Pancreas (tissue), 10 donors: ENCODE measurements around the gene ZNF695. TPM values are rescaled to one million over a fixed set of nuclear protein-coding genes. Genes with fewer than 3 reads are reported as not detected.

Experiments used
- ATAC-seq, 4 donors: fragments of 200-7000 bp; cut with Tn5 transposase; one replicate each; pipeline versions ENCODE4 v1.8.0 to v1.9.1; 2020; ENCODE audit warnings: mild to moderate bottlenecking in 4 of 4, moderate library complexity in 4 of 4
- DNase-seq, 6 donors: peaks; one replicate each; pipeline ENCODE4 v3.0.0-alpha.2; 2020
- FAIRE-seq: peaks from 2 replicates; lab custom pipeline; 2012; peaks lifted over from hg19 to GRCh38; lab: Jason Lieb, UNC
- H3K27ac ChIP-seq, 4 donors: fragments of 200-600 bp; sonication (generic); 1 replicate in 3 of 4; 2 replicates in 1 of 4; pipeline versions ENCODE4 v1.5.0 to v1.8.0; 2020
- H3K27me3 ChIP-seq, 4 donors: fragments of 200-600 bp; one replicate each; pipeline ENCODE4 v1.8.0; 2021
- H3K36me3 ChIP-seq, 3 donors: fragments of 200-600 bp; sonication (generic) in 1 of 3; one replicate each; pipeline versions ENCODE4 v1.5.0 to v1.8.0; 2020 to 2021
- H3K4me1 ChIP-seq, 3 donors: fragments of 200-600 bp; one replicate each; pipeline ENCODE4 v1.8.0; 2021
- H3K4me3 ChIP-seq, 4 donors: fragments of 200-600 bp; sonication (generic) in 2 of 4; one replicate each; pipeline versions ENCODE4 v1.5.0 to v1.8.0; 2020 to 2021
- H3K9me3 ChIP-seq, 4 donors: fragments of 200-600 bp; one replicate each; pipeline ENCODE4 v1.8.0; 2021
- WGBS, 2 donors: extraction: QIAGEN DNeasy Blood & Tissue Kit; methylation state at CpG; one replicate each; pipeline ENCODE4 v1.1.7; 2013; 5-methylcytosine and 5-hydroxymethylcytosine counted together
- intact Hi-C, 3 donors: fragments of 100-400 bp; cut with DNase I; formaldehyde crosslinking; loops; one replicate each; pipeline versions ENCODE4 v1.11.1 to v1.14.2; 2022
- polyA plus RNA-seq, 2 donors: library from polyadenylated mRNA; stranded (reverse); fragments of 200-250 nt; gene quantifications; one replicate each; pipeline ENCODE4 v1.2.3, GENCODE V29; 2013
- total RNA-seq, 6 donors: library from RNA; stranded (reverse); fragmentation: NEBNext Ultra II Directional in 4 of 6; extraction: Animal tissue kit (Norgen Biotek cat#: 25700) in 4 of 6; gene quantifications; one replicate each; pipeline versions ENCODE4 v1.2.1 to v1.2.4, GENCODE V29; 2021 to 2023
- TF ChIP-seq, protein P1 (sequence below), 4 donors: fragments of 200-600 bp; sonication (generic) in 3 of 4; IDR thresholded peaks; one replicate each; pipeline versions ENCODE4 v1.5.0 to v1.8.0; 2021; ENCODE audit warnings: antibody characterized with exemption in 4 of 4
- donor health status: healthy with polysubstance abuse.
- donor health status: DM: no; HTN: no; CAD: no; lungs with moderate emphysema.
- donor health status: DM: no; HTN: no; CAD: no.
- donor health status: control.
- donor health status: control.
- donor health status: Bipolar disorder and iron deficiency.
- donor health status: DM: yes; HTN: yes; CAD: no.
- donor health status: DM: no; HTN: no; CAD: no.
- donor health status: DM: no; HTN: no; CAD: no.
- donor health status: DM: yes; HTN: yes; CAD: no.

The ZNF695 gene
- total RNA-seq: under 1 TPM in 3 of 6 donors, not detected in 3; 0.06 to 0.62 (median 0.06) TPM
- not detected for polyA plus RNA-seq

DNA sequence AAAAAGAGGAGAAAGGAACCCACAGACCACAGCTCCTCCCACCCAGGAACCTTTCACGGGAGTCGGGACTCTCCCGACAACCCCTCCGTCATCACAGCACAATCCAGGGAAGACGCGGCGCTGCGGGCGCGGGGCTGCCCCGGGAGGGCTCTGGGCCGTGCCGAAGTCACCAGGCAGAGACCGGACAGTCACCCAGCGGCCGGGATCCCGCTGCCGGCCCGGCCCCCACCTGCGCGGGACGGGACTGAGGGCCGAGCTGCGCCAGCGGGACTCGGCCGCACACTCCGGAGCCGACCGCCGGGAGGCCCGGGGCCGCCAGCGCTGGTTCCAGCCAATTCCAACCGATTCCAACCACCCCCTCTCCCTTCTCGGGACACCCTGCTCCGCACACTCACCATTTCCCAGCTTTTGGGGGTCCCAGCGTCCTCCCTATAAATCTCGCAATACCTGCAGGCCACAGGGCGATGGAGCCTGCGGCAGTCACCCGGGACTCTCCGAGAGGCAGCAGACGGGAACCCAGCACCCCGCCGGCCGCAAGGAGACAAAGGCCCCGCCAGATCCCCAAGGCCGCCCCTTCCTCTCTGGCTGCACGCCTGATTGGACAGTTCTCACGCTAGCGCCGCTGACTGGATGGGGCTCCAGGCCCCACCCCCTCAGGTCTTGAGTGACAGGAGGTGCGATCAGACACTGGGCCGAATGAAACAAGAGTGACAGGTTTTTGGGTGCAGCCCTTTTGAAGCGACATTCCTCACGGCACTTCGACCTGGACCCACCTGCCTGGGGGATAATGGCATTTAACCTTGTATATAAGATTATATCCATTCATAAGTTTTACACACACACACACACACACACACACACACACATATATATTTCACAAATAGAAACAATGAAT, at the start of gene ZNF695:
ZNF695 (minus strand) TSS at position 547 of the 895 bp plus-strand sequence; CDS start at position 398, 149 bp downstream.
- Histone ChIP-seq H3K9me3 (no peaks in the 10 kb centered on the region), H3K4me1 (no peaks in the 10 kb centered on the region), H3K4me3 (peak within 1 kb of the TSS; percentile 31 to 51 (median 45)), H3K36me3 (no peaks in the 10 kb centered on the region), H3K27me3 (no peaks in the 10 kb centered on the region), H3K27ac (no peak within 1 kb of the TSS)
- intact Hi-C loops: no loop called here
- no peak for FAIRE-seq
- WGBS, 2 donors: 0 to 2% methylated on average over 47 to 58 of the region's 58 CpGs
- TF ChIP-seq, protein P1, sequence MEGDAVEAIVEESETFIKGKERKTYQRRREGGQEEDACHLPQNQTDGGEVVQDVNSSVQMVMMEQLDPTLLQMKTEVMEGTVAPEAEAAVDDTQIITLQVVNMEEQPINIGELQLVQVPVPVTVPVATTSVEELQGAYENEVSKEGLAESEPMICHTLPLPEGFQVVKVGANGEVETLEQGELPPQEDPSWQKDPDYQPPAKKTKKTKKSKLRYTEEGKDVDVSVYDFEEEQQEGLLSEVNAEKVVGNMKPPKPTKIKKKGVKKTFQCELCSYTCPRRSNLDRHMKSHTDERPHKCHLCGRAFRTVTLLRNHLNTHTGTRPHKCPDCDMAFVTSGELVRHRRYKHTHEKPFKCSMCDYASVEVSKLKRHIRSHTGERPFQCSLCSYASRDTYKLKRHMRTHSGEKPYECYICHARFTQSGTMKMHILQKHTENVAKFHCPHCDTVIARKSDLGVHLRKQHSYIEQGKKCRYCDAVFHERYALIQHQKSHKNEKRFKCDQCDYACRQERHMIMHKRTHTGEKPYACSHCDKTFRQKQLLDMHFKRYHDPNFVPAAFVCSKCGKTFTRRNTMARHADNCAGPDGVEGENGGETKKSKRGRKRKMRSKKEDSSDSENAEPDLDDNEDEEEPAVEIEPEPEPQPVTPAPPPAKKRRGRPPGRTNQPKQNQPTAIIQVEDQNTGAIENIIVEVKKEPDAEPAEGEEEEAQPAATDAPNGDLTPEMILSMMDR (IDR thresholded peaks at IDR 0.05): no peak
- peak; percentile 95 to 100 (median 100) for ATAC-seq
- peak; percentile 66 to 89 (median 82) for DNase-seq

GRCh38 chr1:247056071-247056470, 48.2 kb upstream of the ZNF695 start:
- H3K4me1 ChIP-seq: no peaks in the 10 kb centered on the region
- no peak for FAIRE-seq
- H3K9me3 ChIP-seq: no peaks in the 10 kb centered on the region
- 95 to 96% methylated on average over 2 of the region's 2 CpGs for WGBS, 2 donors
- TF ChIP-seq, protein P1 (IDR thresholded peaks at IDR 0.05): no peak
- H3K36me3 ChIP-seq: no peaks in the 10 kb centered on the region
- intact Hi-C loops: no loop called here
- no peak overlapping the region for H3K27ac ChIP-seq
- no peak overlapping the region for H3K4me3 ChIP-seq
- no peak for ATAC-seq
- H3K27me3 ChIP-seq: no peaks in the 10 kb centered on the region
- no peak for DNase-seq

DNA sequence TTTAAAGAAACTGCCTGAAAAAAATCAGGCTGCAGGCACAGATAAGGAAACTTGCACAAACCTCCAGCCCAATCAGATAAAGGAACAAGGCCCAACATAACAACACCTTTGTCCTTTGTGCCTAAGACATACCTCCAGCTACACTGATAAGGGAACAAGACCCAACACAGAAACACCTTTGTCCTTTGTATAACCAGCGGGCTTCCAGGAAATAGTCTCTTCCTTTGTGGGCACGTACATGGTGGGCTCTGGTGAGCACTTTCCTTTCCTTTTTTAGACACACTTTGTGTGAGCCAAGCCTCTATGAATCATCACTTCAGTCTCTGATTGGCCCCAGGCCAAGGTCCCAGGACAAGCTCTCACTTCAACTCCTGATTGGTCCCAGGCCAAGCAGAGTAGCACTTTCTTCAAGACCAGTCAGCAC, 47.1 kb upstream of the ZNF695 start:
- whole genome bisulfite sequencing, 2 donors: 72 to 73% methylated on average over 2 of the region's 2 CpGs
- H3K9me3 ChIP-seq: no peaks in the 10 kb centered on the region

DNA sequence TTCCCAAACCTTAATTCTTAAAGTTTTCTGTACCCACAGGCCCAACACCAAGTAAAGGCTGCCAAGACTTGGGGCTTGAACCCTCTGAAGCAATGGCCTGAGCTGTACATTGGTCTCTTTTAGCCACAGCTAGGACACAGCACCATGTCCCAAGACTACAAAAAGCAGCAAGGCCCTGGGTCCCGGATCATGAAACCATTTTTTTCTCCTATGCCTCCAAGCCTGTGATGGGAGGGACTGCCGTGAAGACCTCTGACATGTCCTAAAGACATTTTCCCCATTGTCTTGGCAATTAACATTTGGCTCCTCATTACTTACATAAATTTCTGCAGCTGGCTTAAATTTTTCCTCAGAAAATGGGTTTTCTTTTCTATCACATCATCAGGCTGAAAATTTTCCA, 39.8 kb upstream of the ZNF695 start:
- intact Hi-C loops: no loop called here
- DNase-seq: no peak
- Histone ChIP-seq H3K27ac (no peak overlapping the region), H3K4me3 (no peak overlapping the region), H3K36me3 (no peaks in the 10 kb centered on the region), H3K4me1 (no peaks in the 10 kb centered on the region), H3K9me3 (no peaks in the 10 kb centered on the region), H3K27me3 (no peaks in the 10 kb centered on the region)
- FAIRE-seq: no peak
- TF ChIP-seq, protein P1 (IDR thresholded peaks at IDR 0.05): no peak
- 92 to 100% methylated on average over 2 of the region's 2 CpGs for WGBS, 2 donors
- ATAC-seq: no peak

More for the DNA sequence above, 47.1 kb upstream of the ZNF695 start:
- Histone ChIP-seq H3K27ac (no peak overlapping the region), H3K4me3 (no peak overlapping the region), H3K4me1 (no peaks in the 10 kb centered on the region), H3K36me3 (no peaks in the 10 kb centered on the region), H3K27me3 (no peaks in the 10 kb centered on the region)
- peak in 1 of 4 donors; percentile 36 for ATAC-seq
- FAIRE-seq: no peak
- no peak for DNase-seq
- TF ChIP-seq, protein P1 (IDR thresholded peaks at IDR 0.05): no peak
- intact Hi-C loops: no loop called here

- DNase-seq (no peak), FAIRE-seq (no peak), ATAC-seq (no peak)
- H3K36me3 ChIP-seq: no peaks in the 10 kb centered on the region
- TF ChIP-seq, protein P1 (IDR thresholded peaks at IDR 0.05): no peak
- H3K4me1 ChIP-seq: no peaks in the 10 kb centered on the region
- H3K27me3 ChIP-seq: no peaks in the 10 kb centered on the region
- H3K27ac ChIP-seq: no peak overlapping the region
- H3K4me3 ChIP-seq: no peak overlapping the region
- intact Hi-C loops: no loop called here
- H3K9me3 ChIP-seq: no peaks in the 10 kb centered on the region
- 96 to 98% methylated on average over 2 of the region's 2 CpGs for WGBS, 2 donors
Measured at GRCh38 chr1:247047260-247047659, 39.4 kb upstream of the ZNF695 start.
